K562 (cell line): ENCODE data around the gene TMBIM4. TPM values are rescaled to one million over a fixed set of nuclear protein-coding genes. Genes with fewer than 3 reads are reported as not detected.

Experiments
- ETV5 ChIP-seq: sonication (generic); formaldehyde crosslinking; IDR thresholded peaks from 2 replicates; pipeline ENCODE4 v1.4.0; 2020; ENCODE audit warnings: low read depth, mild to moderate bottlenecking, missing genetic modification reagents
- FOXJ2 ChIP-seq: fragments of 200-800 bp; sonication (Bioruptor generic); IDR thresholded peaks from 2 replicates; pipeline ENCODE4 v1.6.1; 2016; ENCODE audit warnings: missing genetic modification characterization, missing compliant biosample characterization
- NCOR1 ChIP-seq: fragments of 450-650 bp; IDR thresholded peaks from 2 replicates; pipeline ENCODE4 v1.6.1; 2016; ENCODE audit warnings: mild to moderate bottlenecking, moderate library complexity
- POLR2AphosphoS2 ChIP-seq: IDR thresholded peaks from 2 replicates; pipeline ENCODE4 v1.6.1; 2012; ENCODE audit warnings: low read length, improper control_type of control experiment
- PPARD ChIP-seq: fragments of 250-450 bp; sonication (Bioruptor Pico); IDR thresholded peaks from 2 replicates; pipeline ENCODE4 v1.8.0; 2022; ENCODE audit warnings: inconsistent platforms, mild to moderate bottlenecking, moderate library complexity
- PYGO2 ChIP-seq: fragments of 450-650 bp; IDR thresholded peaks from 2 replicates; pipeline ENCODE4 v1.6.1; 2016; ENCODE audit warnings: mild to moderate bottlenecking, missing genetic modification characterization, moderate library complexity, missing compliant biosample characterization
- SREBF2 ChIP-seq: sonication (generic); formaldehyde crosslinking; IDR thresholded peaks from 2 replicates; pipeline ENCODE4 v1.4.0; 2020; ENCODE audit warnings: mild to moderate bottlenecking, missing genetic modification reagents
- ZNF143 ChIP-seq: sonication (generic); formaldehyde crosslinking; IDR thresholded peaks from 2 replicates; pipeline ENCODE4 v1.9.0; 2022; ENCODE audit warnings: mild to moderate bottlenecking, missing genetic modification reagents
- polyA plus RNA-seq, 8 experiments: library from polyadenylated mRNA; depleted of rRNA in 4 of 8; stranded (reverse) in 5 of 8; unstranded in 3 of 8; fragments of >200 nt; fragmentation: Nextera tagmentation in 2 of 8; fragmentation: Illumina TruSeq in 1 of 8; extraction: Ambion mirVana in 2 of 8; extraction: Trizol in 1 of 8; gene quantifications; 2 replicates each; pipeline versions ENCODE4 v1.2.1 to v1.2.3, GENCODE V29; 2011 to 2014; ENCODE audit warnings: inconsistent platforms in 1 of 8, missing spikeins in 1 of 8
- total RNA-seq, 7 experiments: library from RNA; depleted of rRNA in 6 of 7; stranded (reverse); fragments of >200 nt in 6 of 7; fragmentation: Illumina TruSeq in 2 of 7; extraction: Trizol in 2 of 7; gene quantifications; 2 replicates each; pipeline versions ENCODE4 v1.2.1 to v1.2.3, GENCODE V29; 2011 to 2021; ENCODE audit warnings: low replicate concordance in 1 of 7
- TF ChIP-seq, protein P1 (sequence below): fragments of 450-650 bp; IDR thresholded peaks from 2 replicates; pipeline ENCODE4 v1.7.1; 2018; ENCODE audit warnings: mild to moderate bottlenecking, low read depth; ENCODE audit not compliant: partially characterized antibody
- TF ChIP-seq, protein P2 (sequence below): IDR thresholded peaks from 2 replicates; pipeline ENCODE4 v1.6.1; 2011; ENCODE audit warnings: borderline replicate concordance, low read depth, mild to moderate bottlenecking, moderate library complexity, low read length; ENCODE audit not compliant: insufficient read depth, poor library complexity, severe bottlenecking
- TF ChIP-seq, protein P3 (sequence below), 2 experiments: fragments of 200-800 bp in 1 of 2; sonication (Bioruptor generic) in 1 of 2; sonication (generic) in 1 of 2; formaldehyde crosslinking in 1 of 2; IDR thresholded peaks in 1 of 2; conservative IDR thresholded peaks in 1 of 2; 2 replicates each; pipeline versions ENCODE4 v1.5.0 to v1.6.1; 2016 to 2020; ENCODE audit warnings: missing compliant biosample characterization in 1 of 2, missing genetic modification characterization in 1 of 2, missing genetic modification reagents in 1 of 2
- TF ChIP-seq, protein P4 (sequence below): fragments of 450-650 bp; formaldehyde crosslinking; IDR thresholded peaks from 2 replicates; pipeline ENCODE4 v1.4.0; 2020; ENCODE audit warnings: mild to moderate bottlenecking, mixed read lengths
- TF ChIP-seq, protein P5 (sequence below): fragments of 250-450 bp; sonication (Bioruptor Pico); IDR thresholded peaks from 2 replicates; pipeline ENCODE4 v1.5.0; 2022; ENCODE audit warnings: mild to moderate bottlenecking

The TMBIM4 gene
- total and polyA plus RNA-seq, 9 of the 15 experiments (the other 6 are each of a cell fraction or from before 2014, with no cell fraction given), result 18.6 to 272 (median 50.0) TPM

DNA sequence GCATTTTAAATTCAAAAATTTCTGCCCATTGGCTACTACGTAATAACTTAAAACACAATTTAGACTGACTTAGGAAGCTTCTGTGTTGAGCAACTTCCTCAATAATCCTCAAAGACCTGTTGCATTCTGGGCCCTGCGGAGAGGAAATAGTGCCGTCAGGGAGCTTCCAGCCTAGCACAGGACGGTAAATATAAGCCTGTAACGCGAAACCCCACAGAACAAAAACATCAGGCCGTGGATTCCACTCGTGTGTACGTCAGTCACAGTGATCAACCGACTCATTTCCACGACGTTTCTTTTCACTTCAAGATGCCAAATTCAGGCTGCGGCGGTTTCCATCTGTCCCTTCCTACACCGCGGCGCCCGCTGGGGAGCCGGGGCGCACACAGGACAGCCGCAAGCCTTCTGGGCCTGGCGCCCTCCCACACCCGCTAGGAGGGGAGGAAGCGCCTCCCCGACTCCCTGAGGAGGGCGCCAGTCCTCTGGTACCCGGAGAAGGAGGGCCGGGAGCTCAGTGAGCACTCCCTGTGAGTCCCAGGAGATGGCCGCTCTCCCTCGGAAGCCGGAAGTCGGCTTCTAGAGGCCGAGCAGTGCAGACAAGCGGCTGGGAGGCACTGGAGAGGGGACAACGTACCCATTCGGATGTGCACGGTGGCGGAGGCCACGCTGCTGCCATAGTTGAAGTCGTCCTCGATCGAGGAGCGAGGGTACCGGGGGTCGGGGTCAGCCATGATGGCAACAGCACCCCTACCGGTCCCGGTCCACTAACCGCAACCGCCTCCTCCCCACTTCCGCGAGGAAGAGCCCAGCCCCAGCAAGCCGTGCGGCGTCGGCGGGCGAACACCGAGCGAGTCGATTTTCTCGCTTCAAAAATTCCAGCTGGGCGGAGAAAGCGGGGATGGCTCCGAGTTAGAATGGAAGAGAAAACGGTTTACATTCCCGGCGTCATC lies at the start of gene TMBIM4 (continued):
- TF ChIP-seq, protein P1, sequence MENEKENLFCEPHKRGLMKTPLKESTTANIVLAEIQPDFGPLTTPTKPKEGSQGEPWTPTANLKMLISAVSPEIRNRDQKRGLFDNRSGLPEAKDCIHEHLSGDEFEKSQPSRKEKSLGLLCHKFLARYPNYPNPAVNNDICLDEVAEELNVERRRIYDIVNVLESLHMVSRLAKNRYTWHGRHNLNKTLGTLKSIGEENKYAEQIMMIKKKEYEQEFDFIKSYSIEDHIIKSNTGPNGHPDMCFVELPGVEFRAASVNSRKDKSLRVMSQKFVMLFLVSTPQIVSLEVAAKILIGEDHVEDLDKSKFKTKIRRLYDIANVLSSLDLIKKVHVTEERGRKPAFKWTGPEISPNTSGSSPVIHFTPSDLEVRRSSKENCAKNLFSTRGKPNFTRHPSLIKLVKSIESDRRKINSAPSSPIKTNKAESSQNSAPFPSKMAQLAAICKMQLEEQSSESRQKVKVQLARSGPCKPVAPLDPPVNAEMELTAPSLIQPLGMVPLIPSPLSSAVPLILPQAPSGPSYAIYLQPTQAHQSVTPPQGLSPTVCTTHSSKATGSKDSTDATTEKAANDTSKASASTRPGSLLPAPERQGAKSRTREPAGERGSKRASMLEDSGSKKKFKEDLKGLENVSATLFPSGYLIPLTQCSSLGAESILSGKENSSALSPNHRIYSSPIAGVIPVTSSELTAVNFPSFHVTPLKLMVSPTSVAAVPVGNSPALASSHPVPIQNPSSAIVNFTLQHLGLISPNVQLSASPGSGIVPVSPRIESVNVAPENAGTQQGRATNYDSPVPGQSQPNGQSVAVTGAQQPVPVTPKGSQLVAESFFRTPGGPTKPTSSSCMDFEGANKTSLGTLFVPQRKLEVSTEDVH, result peak; percentile 84
- TF ChIP-seq POLR2AphosphoS2 (no peak), ETV5 (CRISPR knock-in tag) (peak; percentile 92), NCOR1 (peak; percentile 33; the same call in 1 of the 2 replicates), PPARD (CRISPR knock-in tag) (no peak), SREBF2 (CRISPR knock-in tag) (no peak), FOXJ2 (tag) (no peak), ZNF143 (peak; percentile 64; the same call in 1 of the 2 replicates), PYGO2 (tag) (no peak)
- TF ChIP-seq, protein P2, sequence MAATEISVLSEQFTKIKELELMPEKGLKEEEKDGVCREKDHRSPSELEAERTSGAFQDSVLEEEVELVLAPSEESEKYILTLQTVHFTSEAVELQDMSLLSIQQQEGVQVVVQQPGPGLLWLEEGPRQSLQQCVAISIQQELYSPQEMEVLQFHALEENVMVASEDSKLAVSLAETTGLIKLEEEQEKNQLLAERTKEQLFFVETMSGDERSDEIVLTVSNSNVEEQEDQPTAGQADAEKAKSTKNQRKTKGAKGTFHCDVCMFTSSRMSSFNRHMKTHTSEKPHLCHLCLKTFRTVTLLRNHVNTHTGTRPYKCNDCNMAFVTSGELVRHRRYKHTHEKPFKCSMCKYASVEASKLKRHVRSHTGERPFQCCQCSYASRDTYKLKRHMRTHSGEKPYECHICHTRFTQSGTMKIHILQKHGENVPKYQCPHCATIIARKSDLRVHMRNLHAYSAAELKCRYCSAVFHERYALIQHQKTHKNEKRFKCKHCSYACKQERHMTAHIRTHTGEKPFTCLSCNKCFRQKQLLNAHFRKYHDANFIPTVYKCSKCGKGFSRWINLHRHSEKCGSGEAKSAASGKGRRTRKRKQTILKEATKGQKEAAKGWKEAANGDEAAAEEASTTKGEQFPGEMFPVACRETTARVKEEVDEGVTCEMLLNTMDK, result peak; percentile 89
- TF ChIP-seq, protein P3, sequence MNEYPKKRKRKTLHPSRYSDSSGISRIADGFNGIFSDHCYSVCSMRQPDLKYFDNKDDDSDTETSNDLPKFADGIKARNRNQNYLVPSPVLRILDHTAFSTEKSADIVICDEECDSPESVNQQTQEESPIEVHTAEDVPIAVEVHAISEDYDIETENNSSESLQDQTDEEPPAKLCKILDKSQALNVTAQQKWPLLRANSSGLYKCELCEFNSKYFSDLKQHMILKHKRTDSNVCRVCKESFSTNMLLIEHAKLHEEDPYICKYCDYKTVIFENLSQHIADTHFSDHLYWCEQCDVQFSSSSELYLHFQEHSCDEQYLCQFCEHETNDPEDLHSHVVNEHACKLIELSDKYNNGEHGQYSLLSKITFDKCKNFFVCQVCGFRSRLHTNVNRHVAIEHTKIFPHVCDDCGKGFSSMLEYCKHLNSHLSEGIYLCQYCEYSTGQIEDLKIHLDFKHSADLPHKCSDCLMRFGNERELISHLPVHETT (CRISPR knock-in tag; conservative IDR thresholded peaks at IDR 0.05 in 1 of 2, IDR thresholded peaks at IDR 0.05 in 1 of 2), result peak in 1 of 2 experiments; percentile 96; a peak in 2 of 4 replicates
- TF ChIP-seq, protein P4, sequence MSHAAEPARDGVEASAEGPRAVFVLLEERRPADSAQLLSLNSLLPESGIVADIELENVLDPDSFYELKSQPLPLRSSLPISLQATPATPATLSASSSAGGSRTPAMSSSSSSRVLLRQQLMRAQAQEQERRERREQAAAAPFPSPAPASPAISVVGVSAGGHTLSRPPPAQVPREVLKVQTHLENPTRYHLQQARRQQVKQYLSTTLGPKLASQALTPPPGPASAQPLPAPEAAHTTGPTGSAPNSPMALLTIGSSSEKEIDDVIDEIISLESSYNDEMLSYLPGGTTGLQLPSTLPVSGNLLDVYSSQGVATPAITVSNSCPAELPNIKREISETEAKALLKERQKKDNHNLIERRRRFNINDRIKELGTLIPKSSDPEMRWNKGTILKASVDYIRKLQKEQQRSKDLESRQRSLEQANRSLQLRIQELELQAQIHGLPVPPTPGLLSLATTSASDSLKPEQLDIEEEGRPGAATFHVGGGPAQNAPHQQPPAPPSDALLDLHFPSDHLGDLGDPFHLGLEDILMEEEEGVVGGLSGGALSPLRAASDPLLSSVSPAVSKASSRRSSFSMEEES (CRISPR knock-in tag), result no peak
- TF ChIP-seq, protein P5, sequence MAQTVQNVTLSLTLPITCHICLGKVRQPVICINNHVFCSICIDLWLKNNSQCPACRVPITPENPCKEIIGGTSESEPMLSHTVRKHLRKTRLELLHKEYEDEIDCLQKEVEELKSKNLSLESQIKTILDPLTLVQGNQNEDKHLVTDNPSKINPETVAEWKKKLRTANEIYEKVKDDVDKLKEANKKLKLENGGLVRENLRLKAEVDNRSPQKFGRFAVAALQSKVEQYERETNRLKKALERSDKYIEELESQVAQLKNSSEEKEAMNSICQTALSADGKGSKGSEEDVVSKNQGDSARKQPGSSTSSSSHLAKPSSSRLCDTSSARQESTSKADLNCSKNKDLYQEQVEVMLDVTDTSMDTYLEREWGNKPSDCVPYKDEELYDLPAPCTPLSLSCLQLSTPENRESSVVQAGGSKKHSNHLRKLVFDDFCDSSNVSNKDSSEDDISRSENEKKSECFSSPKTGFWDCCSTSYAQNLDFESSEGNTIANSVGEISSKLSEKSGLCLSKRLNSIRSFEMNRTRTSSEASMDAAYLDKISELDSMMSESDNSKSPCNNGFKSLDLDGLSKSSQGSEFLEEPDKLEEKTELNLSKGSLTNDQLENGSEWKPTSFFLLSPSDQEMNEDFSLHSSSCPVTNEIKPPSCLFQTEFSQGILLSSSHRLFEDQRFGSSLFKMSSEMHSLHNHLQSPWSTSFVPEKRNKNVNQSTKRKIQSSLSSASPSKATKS (CRISPR knock-in tag), result no peak
